Measurements from ENCODE around the gene LUM.

Gene LUM

DNA sequence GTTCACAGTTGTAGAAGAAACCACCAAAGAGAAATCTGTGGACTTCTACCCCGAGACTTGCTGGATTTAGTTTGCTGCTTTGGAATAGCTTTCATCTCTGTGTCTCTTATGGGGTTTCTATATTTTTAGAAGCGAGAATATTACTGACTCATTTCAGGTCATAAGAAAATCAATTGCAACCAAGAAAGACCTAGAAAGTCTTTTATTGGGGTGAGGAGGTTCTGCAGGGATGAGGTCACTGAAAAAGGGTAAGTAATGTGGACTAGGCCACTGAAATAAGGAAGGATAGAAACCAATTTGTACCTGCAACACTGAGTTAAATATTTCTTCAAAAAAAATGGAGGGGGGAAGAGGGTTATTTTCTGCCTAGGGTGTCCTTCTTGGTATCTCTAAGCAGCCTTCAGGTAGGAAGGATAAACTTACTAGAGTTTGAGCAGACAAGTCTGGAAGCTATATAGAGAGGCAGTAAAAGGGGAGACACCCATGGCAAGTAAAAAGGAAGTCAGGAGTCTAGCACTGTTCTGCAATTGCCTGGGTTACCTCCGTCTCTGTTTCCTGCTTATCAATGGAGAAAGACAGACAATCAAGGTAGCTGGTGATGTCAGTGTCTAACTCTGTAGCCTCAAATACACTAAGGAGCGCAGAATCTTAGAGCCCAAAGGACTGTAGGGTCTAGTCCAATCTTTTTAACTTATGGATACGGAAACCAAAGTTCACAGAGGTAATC lies 33.9 kb downstream of the LUM start:
- in situ Hi-C loops (cut with MboI; ENCODE audit: low sequenced_read_pairs) = no loop called here

DNA sequence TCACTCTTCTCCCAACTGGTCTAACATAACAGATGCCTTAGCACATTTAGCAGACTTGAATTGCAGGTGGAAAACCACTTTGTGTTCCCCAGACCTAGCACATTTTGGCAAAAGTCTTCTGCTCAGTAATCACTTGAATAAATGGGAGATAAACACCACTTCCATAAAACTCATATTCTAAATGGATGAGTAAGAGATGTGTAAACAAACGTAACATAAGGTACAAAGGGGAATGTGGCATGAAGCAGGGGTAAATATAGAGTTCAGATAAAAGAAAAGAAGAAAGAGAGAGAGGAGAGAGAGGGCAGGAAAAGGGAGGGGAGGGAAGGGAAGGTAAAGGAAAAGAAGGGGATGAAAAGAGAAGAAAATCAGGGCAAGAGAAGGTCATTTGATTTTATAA lies 36.4 kb downstream of the LUM start:
- in situ Hi-C loops (cut with MboI; ENCODE audit: low sequenced_read_pairs) = no loop called here

- in situ Hi-C loops (cut with MboI; ENCODE audit: low sequenced_read_pairs) = no loop called here
These were observed 37.1 kb downstream of the LUM start for GRCh38 chr12:91074154-91074709.

DNA sequence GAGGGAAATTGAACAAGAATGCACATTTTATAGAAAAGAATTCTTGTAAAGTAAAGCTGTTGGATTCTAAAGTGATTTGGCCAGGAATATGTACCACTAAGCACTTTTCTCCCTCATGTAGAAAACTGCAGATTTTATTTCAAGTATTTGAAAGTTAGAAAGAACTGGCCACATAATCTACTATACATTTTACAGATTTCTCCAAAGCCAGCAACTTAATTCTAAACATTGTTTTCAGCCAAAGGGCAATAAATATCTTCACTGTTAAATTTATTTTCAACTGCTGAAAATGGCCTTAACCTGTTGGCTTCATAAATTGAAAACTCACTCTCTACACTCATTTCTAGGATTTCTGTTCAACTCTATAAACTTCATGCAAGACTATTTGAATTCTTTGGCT lies 37.9 kb downstream of the LUM start:
- in situ Hi-C loops (cut with MboI; ENCODE audit: low sequenced_read_pairs) = no loop called here

DNA sequence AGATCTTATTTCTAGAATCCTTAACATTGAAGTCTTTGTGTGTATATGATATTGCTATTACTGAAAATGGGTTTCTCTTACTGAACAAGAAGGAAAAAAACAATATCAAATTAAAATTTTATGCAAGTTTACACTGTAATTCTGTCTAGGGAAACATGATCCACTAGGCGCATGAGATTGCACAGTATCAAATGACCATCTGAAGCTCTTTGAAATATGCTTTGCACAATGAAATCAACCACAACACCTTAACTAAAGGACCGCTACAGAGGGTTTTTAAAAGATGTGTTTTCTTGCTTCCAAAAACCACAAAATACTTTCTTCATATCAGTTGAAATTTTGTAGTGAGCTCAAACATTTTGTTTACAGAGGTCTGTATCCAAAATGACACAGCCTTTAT lies 38.4 kb downstream of the LUM start:
- in situ Hi-C loops (cut with MboI; ENCODE audit: low sequenced_read_pairs) = no loop called here

GRCh38 chr12:91070936-91071335 lies 40.4 kb downstream of the LUM start:
- in situ Hi-C loops (cut with MboI; ENCODE audit: low sequenced_read_pairs) = no loop called here

- in situ Hi-C loops (cut with MboI; ENCODE audit: low sequenced_read_pairs) = no loop called here
These were observed 45.9 kb downstream of the LUM start for GRCh38 chr12:91065396-91065795.

DNA sequence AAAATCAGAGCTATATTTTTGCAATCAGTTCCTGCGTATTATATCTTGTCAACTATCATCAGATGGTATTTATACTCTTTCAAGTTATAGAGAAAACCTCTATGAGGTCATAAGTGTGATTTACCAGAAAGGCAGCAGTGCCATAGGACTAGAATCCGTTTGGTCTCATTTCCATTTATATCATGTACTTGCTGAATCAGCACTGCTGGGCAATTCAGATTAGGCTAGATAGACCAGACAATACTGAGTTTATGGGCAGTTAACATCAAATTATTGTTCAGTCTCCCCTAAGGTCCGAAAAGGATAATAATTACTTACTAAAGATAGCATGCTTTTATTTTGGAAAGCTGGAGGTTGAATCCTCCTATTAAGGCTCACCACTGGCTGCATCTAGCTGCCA lies 46.7 kb downstream of the LUM start:
- in situ Hi-C loops (cut with MboI; ENCODE audit: low sequenced_read_pairs) = no loop called here

DNA sequence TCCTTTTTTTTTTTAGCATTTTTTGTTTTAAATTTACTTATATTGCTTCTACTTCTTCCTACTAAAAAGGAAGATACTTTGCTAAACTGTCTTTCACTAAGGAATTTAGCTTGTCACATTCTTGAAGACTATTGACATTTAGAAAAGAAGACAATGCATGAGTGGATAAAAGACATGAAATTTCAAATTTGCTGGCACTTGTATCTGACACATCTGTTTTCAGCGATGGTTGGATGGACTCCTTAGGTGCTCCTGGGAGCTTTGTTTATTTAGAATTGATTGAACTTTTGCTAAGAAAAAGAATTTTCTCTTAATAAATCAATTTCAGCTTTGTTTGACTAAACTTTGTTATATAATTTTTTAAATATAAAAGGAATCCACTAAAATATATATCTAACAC lies 50.2 kb downstream of the LUM start:
- in situ Hi-C loops (cut with MboI; ENCODE audit: low sequenced_read_pairs) = no loop called here

- in situ Hi-C loops (cut with MboI; ENCODE audit: low sequenced_read_pairs) = no loop called here
These were observed 52.1 kb downstream of the LUM start for GRCh38 chr12:91059211-91059610.

GRCh38 chr12:91058786-91059185 lies 52.5 kb downstream of the LUM start:
- in situ Hi-C loops (cut with MboI; ENCODE audit: low sequenced_read_pairs) = no loop called here

DNA sequence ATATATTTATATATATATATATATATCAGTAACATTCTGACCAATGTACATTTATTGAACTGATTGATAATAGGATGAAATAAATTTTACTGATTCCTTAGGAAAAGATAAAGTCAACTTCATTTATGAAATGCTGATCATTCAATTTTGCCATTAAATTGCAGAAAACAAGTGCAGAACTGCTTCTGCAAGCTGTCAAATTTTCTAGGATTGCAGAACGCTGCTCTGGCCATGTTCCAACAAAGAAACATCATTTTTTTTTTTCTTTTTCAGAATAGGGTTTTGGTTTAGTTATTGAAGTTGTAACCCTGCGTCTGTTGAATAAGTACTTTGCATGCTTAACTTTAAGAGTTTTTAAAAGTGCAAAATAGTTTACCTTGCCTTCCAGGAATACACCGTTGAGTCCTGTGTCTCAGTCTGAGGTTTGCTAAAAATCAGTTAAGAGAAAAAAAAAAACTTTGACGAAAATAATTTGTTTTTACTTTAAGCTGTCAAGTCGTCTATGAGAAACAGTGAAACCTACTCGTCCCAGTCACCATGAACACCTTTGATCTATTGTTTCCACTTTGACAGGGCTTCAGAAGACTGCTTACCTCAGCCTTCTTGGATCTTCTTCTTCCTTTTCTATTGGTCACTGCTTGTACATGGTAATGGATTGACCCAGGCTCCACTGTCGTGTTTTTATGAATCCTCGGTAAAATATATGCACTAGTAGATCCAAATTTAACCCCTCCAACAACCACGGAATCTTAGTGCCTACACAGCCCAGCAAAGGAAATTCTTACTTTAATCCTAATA lies 53.7 kb downstream of the LUM start, which contains the start of gene KERA:
KERA (minus strand) TSS at position 657 of the 798 bp plus-strand sequence. CDS start 1,743 bp downstream, outside the sequence.
- in situ Hi-C loops (cut with MboI; ENCODE audit: low sequenced_read_pairs) = no loop called here

DNA sequence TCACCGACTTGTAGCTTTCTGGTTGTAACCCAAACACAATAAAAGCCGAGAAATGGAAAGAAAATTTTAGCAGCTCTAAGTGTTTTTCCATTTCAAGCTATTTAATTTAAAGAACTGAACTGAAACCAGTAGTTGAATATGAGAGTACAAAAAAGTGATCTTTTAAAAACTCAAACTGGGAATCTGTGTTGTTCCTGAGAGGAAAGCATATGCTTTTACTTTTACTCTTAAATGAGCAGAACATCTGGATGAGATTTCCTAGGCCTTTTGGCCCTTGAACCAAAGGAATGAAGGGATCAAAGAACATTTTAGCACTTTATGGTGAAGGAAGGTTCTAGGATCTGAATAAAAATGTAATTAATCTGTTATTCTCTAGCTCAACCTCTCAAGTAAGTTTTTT lies 54.8 kb downstream of the LUM start:
- in situ Hi-C loops (cut with MboI; ENCODE audit: low sequenced_read_pairs) = no loop called here

DNA sequence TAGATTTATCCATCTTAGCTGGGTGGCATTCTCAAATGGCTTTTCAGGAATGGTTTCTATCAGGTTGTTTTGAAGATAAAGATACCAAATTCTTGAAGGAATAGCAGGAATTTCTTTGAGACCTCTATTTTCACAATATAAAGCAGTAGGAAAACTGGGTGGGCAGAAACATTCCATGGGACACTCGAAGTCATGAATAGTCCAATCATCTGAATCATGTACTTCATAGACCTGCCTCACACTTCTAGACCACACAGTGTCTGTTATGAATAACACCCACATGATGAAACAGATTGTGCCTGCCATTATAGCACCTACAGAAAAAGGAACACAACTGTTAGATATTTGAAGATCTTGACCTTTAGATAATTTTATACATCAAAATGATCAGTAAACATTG lies 55.3 kb downstream of the LUM start:
- in situ Hi-C loops (cut with MboI; ENCODE audit: low sequenced_read_pairs) = no loop called here

- in situ Hi-C loops (cut with MboI; ENCODE audit: low sequenced_read_pairs) = no loop called here
These were observed 57.2 kb downstream of the LUM start for GRCh38 chr12:91053951-91054715.
